Middle frontal gyrus (tissue), 1 donor: ENCODE measurements around the gene GMCL2.

ENCODE experiments used
- DNase-seq: peaks from one replicate; pipeline ENCODE4 v3.0.0-alpha.2; 2015; ENCODE audit warnings: low spot score; ENCODE audit errors: extremely low spot score

Gene GMCL2

GRCh38 chr5:178145965-178146820 lies 41.0 kb downstream of the GMCL2 start:
- no peak for DNase-seq

GRCh38 chr5:178143901-178144300 lies 43.3 kb downstream of the GMCL2 start:
- no peak for DNase-seq

- DNase-seq: no peak
These were observed 43.9 kb downstream of the GMCL2 start for GRCh38 chr5:178143246-178143645.

GRCh38 chr5:178142642-178143041 lies 44.5 kb downstream of the GMCL2 start:
- no peak for DNase-seq

GRCh38 chr5:178141550-178141949 lies 45.6 kb downstream of the GMCL2 start:
- DNase-seq: no peak

- DNase-seq: no peak
These were observed 49.2 kb downstream of the GMCL2 start for GRCh38 chr5:178137991-178138390.

- no peak for DNase-seq
These were observed 50.2 kb downstream of the GMCL2 start for GRCh38 chr5:178136990-178137389.
